K562 (cell line): ENCODE measurements around the gene ABT1. TPM values are rescaled to one million over a fixed set of nuclear protein-coding genes. Genes with fewer than 3 reads are reported as not detected.

Source experiments
- ATF1 ChIP-seq, 2 experiments: fragments of 450-650 bp in 1 of 2; IDR thresholded peaks; 2 replicates each; pipeline ENCODE4 v1.6.1; 2016; ENCODE audit warnings: missing compliant biosample characterization in 1 of 2, missing genetic modification characterization in 1 of 2
- C11orf30 ChIP-seq: fragments of 450-650 bp; IDR thresholded peaks from 2 replicates; pipeline ENCODE4 v1.6.1; 2016; ENCODE audit warnings: low read depth, mild to moderate bottlenecking
- E2F3 ChIP-seq: fragments of 250-450 bp; sonication (Bioruptor Pico); IDR thresholded peaks from 2 replicates; pipeline ENCODE4 v1.4.0; 2020; ENCODE audit warnings: mild to moderate bottlenecking
- EHMT2 ChIP-seq: fragments of 450-650 bp; IDR thresholded peaks from 2 replicates; pipeline ENCODE4 v1.6.1; 2018; ENCODE audit warnings: antibody characterized with exemption
- ELF2 ChIP-seq: fragments of 250-450 bp; sonication (Bioruptor Pico); IDR thresholded peaks from 2 replicates; pipeline ENCODE4 v1.5.0; 2021; ENCODE audit warnings: mild to moderate bottlenecking
- ERF ChIP-seq: fragments of 450-650 bp; formaldehyde crosslinking; IDR thresholded peaks from 2 replicates; pipeline ENCODE4 v1.4.0; 2020; ENCODE audit warnings: mild to moderate bottlenecking, mixed read lengths
- FOXK1 ChIP-seq: sonication (generic); formaldehyde crosslinking; IDR thresholded peaks from 2 replicates; pipeline ENCODE4 v1.8.0; 2022; ENCODE audit warnings: missing genetic modification reagents, mild to moderate bottlenecking, borderline replicate concordance
- GATAD2B ChIP-seq: fragments of 450-650 bp; IDR thresholded peaks from 2 replicates; pipeline ENCODE4 v1.6.1; 2017; ENCODE audit warnings: mild to moderate bottlenecking, borderline replicate concordance
- HDAC1 ChIP-seq, 2 experiments: fragments of 450-650 bp; IDR thresholded peaks; 2 replicates each; pipeline ENCODE4 v1.6.1; 2016 to 2017; ENCODE audit warnings: inconsistent platforms in 1 of 2, mild to moderate bottlenecking in 1 of 2, moderate library complexity in 1 of 2
- KLF6 ChIP-seq: fragments of 250-450 bp; sonication (Bioruptor Pico); IDR thresholded peaks from 2 replicates; pipeline ENCODE4 v1.4.0; 2020; ENCODE audit warnings: mild to moderate bottlenecking, moderate library complexity, borderline replicate concordance
- MEF2A ChIP-seq: IDR thresholded peaks from 2 replicates; pipeline ENCODE4 v1.6.1; 2011; ENCODE audit warnings: low read depth, mild to moderate bottlenecking, low read length, moderate library complexity; ENCODE audit not compliant: control insufficient read depth
- MEIS2 ChIP-seq: fragments of 450-650 bp; IDR thresholded peaks from 2 replicates; pipeline ENCODE4 v1.6.1; 2014; ENCODE audit warnings: mild to moderate bottlenecking; ENCODE audit not compliant: partially characterized antibody
- NCOA1 ChIP-seq: fragments of 450-650 bp; IDR thresholded peaks from 2 replicates; pipeline ENCODE4 v1.6.1; 2016; ENCODE audit warnings: low read depth
- RBFOX2 ChIP-seq: fragments of 200-400 bp; formaldehyde crosslinking; IDR thresholded peaks from 2 replicates; pipeline ENCODE4 v1.6.1; 2017; ENCODE audit warnings: low read depth, mild to moderate bottlenecking, low read length, moderate library complexity
- RFX5 ChIP-seq: IDR thresholded peaks from 2 replicates; pipeline ENCODE4 v1.6.1; 2011; ENCODE audit warnings: low read depth, mild to moderate bottlenecking, improper control_type of control experiment, low read length
- SAFB ChIP-seq: fragments of 200-400 bp; formaldehyde crosslinking; IDR thresholded peaks from 2 replicates; pipeline ENCODE4 v1.6.1; 2017; ENCODE audit warnings: low read depth, low read length, borderline replicate concordance
- U2AF2 ChIP-seq: fragments of 200-400 bp; formaldehyde crosslinking; optimal IDR thresholded peaks from 2 replicates; pipeline ENCODE3; 2017; ENCODE audit warnings: low read depth, mild to moderate bottlenecking, low read length
- YY1 ChIP-seq, 3 experiments: IDR thresholded peaks; 2 replicates each; pipeline ENCODE4 v1.6.1; 2011; ENCODE audit warnings: low read length in 2 of 3, mild to moderate bottlenecking in 2 of 3, moderate library complexity in 2 of 3, borderline replicate concordance in 1 of 3, control low read depth in 1 of 3, low read depth in 1 of 3; ENCODE audit not compliant: insufficient read depth in 3 of 3, insufficient replicate concordance in 2 of 3, control insufficient read depth in 1 of 3, insufficient read length in 1 of 3; ENCODE audit errors: extremely low read depth in 1 of 3
- ZBTB1 ChIP-seq: sonication (generic); formaldehyde crosslinking; IDR thresholded peaks from 2 replicates; pipeline ENCODE4 v1.8.1; 2023; ENCODE audit warnings: missing genetic modification reagents, low read depth, mild to moderate bottlenecking, borderline replicate concordance
- ZNF121 ChIP-seq: sonication (generic); formaldehyde crosslinking; conservative IDR thresholded peaks from 2 replicates; pipeline ENCODE4 v1.8.0; 2022; ENCODE audit warnings: missing genetic modification reagents
- ZNF24 ChIP-seq: fragments of 450-650 bp; IDR thresholded peaks from 2 replicates; pipeline ENCODE4 v1.6.1; 2016
- ZNF586 ChIP-seq: fragments of 450-650 bp; formaldehyde crosslinking; conservative IDR thresholded peaks from 2 replicates; pipeline ENCODE4 v1.4.0; 2020; ENCODE audit warnings: mild to moderate bottlenecking, moderate library complexity
- polyA plus RNA-seq, 8 experiments: library from polyadenylated mRNA; depleted of rRNA in 4 of 8; stranded (reverse) in 5 of 8; unstranded in 3 of 8; fragments of >200 nt; fragmentation: Nextera tagmentation in 2 of 8; fragmentation: Illumina TruSeq in 1 of 8; extraction: Ambion mirVana in 2 of 8; extraction: Trizol in 1 of 8; gene quantifications; 2 replicates each; pipeline versions ENCODE4 v1.2.1 to v1.2.3, GENCODE V29; 2011 to 2014; ENCODE audit warnings: inconsistent platforms in 1 of 8, missing spikeins in 1 of 8
- total RNA-seq, 7 experiments: library from RNA; depleted of rRNA in 6 of 7; stranded (reverse); fragments of >200 nt in 6 of 7; fragmentation: Illumina TruSeq in 2 of 7; extraction: Trizol in 2 of 7; gene quantifications; 2 replicates each; pipeline versions ENCODE4 v1.2.1 to v1.2.3, GENCODE V29; 2011 to 2021; ENCODE audit warnings: low replicate concordance in 1 of 7
- TF ChIP-seq, protein P1 (sequence below): fragments of 450-650 bp; formaldehyde crosslinking; IDR thresholded peaks from 2 replicates; pipeline ENCODE4 v1.4.0; 2020; ENCODE audit warnings: mild to moderate bottlenecking, moderate library complexity
- TF ChIP-seq, protein P2 (sequence below), 2 experiments: IDR thresholded peaks; 2 replicates each; pipeline ENCODE4 v1.6.1; 2012; ENCODE audit warnings: improper control_type of control experiment in 2 of 2, low read depth in 2 of 2, low read length in 2 of 2, borderline replicate concordance in 1 of 2
- TF ChIP-seq, protein P3 (sequence below): sonication (generic); formaldehyde crosslinking; IDR thresholded peaks from 2 replicates; pipeline ENCODE4 v1.9.0; 2022; ENCODE audit warnings: mild to moderate bottlenecking, missing genetic modification reagents

The ABT1 gene
- total and polyA plus RNA-seq, 9 of the 15 experiments (the other 6 are each of a cell fraction or from before 2014, with no cell fraction given), result 8.8 to 52.7 (median 40.7) TPM

DNA sequence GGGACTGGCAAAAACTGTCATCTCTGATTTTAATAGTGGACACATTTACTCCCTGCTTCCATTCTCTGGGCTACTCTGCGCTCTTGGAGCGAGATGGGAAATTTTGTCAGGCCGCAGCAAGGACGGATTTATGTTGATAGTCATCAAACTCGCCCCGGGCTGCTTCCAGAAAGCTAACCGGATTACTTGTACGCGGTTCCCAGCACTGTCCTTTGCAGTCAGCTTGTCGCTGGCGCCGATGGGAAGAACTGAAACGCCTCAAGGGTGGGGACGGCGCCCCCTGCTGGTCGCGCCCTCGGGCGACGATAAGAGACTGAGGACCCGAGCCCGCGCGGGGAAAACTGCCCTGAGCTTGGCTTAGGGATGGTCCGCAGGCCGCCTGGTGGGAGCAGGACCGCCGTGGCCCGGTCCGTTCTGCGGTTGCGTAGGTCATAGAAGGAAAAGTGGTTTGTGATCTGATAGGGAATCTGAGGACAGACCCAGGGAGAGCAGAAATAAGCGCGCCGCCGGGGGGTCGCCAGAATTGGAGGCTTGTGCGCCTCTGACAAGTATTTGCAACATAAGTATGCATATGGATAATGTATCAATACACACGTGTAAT lies 984 bp upstream of the ABT1 start (continued):
- TF ChIP-seq HDAC1 (IDR thresholded peaks at IDR 0.05), result peak in 1 of 2 experiments; percentile 83; a peak in 2 of 4 replicates
- peak; percentile 9; the same call in 1 of the 2 replicates for TF ChIP-seq RFX5
- TF ChIP-seq ZBTB1 (CRISPR knock-in tag), result peak; percentile 96
- TF ChIP-seq MEIS2, result peak; percentile 47
- no peak for TF ChIP-seq ZNF586 (CRISPR knock-in tag)
- peak in 2 of 3 experiments; percentile 56 to 66 for TF ChIP-seq YY1 (IDR thresholded peaks at IDR 0.05; ENCODE audit: borderline replicate concordance in 1 of 3, control insufficient read depth in 1 of 3, extremely low read depth in 1 of 3, insufficient read depth in 3 of 3, insufficient read length in 1 of 3, insufficient replicate concordance in 2 of 3, low read depth in 1 of 3, low read length in 2 of 3)
- peak; percentile 76 for TF ChIP-seq RBFOX2
- TF ChIP-seq E2F3 (CRISPR knock-in tag), result peak; percentile 82
- TF ChIP-seq FOXK1, result peak; percentile 54; the same call in 1 of the 2 replicates
- TF ChIP-seq MEF2A, result peak; percentile 35; the same call in 1 of the 2 replicates
- TF ChIP-seq SAFB, result peak; percentile 19; the same call in 1 of the 2 replicates
- TF ChIP-seq C11orf30, result no peak
- TF ChIP-seq ELF2, result no peak
- no peak for TF ChIP-seq U2AF2
- peak; percentile 53; the same call in 1 of the 2 replicates for TF ChIP-seq GATAD2B
- TF ChIP-seq ZNF121, result no peak
- TF ChIP-seq ATF1 (CRISPR knock-in tag; IDR thresholded peaks at IDR 0.05), result no peak
- TF ChIP-seq ATF1 (tag; IDR thresholded peaks at IDR 0.05), result peak; percentile 33
- no peak for TF ChIP-seq ERF
- TF ChIP-seq, protein P1, sequence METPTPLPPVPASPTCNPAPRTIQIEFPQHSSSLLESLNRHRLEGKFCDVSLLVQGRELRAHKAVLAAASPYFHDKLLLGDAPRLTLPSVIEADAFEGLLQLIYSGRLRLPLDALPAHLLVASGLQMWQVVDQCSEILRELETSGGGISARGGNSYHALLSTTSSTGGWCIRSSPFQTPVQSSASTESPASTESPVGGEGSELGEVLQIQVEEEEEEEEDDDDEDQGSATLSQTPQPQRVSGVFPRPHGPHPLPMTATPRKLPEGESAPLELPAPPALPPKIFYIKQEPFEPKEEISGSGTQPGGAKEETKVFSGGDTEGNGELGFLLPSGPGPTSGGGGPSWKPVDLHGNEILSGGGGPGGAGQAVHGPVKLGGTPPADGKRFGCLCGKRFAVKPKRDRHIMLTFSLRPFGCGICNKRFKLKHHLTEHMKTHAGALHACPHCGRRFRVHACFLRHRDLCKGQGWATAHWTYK (CRISPR knock-in tag), result peak; percentile 78; the same call in 1 of the 2 replicates
- TF ChIP-seq KLF6 (CRISPR knock-in tag), result 0 out of 2 replicates have a peak, but pooled peaks have one; percentile 28
- TF ChIP-seq NCOA1, result no peak; the same call in 1 of the 2 replicates
- peak; percentile 97 for TF ChIP-seq ZNF24
- TF ChIP-seq, protein P2, sequence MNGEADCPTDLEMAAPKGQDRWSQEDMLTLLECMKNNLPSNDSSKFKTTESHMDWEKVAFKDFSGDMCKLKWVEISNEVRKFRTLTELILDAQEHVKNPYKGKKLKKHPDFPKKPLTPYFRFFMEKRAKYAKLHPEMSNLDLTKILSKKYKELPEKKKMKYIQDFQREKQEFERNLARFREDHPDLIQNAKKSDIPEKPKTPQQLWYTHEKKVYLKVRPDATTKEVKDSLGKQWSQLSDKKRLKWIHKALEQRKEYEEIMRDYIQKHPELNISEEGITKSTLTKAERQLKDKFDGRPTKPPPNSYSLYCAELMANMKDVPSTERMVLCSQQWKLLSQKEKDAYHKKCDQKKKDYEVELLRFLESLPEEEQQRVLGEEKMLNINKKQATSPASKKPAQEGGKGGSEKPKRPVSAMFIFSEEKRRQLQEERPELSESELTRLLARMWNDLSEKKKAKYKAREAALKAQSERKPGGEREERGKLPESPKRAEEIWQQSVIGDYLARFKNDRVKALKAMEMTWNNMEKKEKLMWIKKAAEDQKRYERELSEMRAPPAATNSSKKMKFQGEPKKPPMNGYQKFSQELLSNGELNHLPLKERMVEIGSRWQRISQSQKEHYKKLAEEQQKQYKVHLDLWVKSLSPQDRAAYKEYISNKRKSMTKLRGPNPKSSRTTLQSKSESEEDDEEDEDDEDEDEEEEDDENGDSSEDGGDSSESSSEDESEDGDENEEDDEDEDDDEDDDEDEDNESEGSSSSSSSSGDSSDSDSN (IDR thresholded peaks at IDR 0.05; ENCODE audit: borderline replicate concordance in 1 of 2, low read depth in 2 of 2, low read length in 2 of 2), result peak; percentile 81 to 95
- no peak for TF ChIP-seq EHMT2
- TF ChIP-seq, protein P3, sequence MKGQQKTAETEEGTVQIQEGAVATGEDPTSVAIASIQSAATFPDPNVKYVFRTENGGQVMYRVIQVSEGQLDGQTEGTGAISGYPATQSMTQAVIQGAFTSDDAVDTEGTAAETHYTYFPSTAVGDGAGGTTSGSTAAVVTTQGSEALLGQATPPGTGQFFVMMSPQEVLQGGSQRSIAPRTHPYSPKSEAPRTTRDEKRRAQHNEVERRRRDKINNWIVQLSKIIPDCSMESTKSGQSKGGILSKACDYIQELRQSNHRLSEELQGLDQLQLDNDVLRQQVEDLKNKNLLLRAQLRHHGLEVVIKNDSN (CRISPR knock-in tag), result no peak
